ENCODE data around the gene ZSWIM6. TPM values are rescaled to one million over a fixed set of nuclear protein-coding genes. Genes with fewer than 3 reads are reported as not detected.

The ZSWIM6 gene
- polyA plus RNA-seq, 6 donors from 2014 or later, result 0.65 to 1.5 (median 1.4) TPM

GRCh38 chr5:61464512-61464911 is 132.5 kb downstream of the ZSWIM6 start:
- no peaks in the 10 kb centered on the region for H3K36me3 Mint-ChIP-seq
- peak overlapping the region in 1 of 8 donors; percentile 29 for H3K4me3 Mint-ChIP-seq
- ATAC-seq (ENCODE audit: low read depth in 2 of 2) (no peak), DNase-seq (no peak)
- peaks cover 17 to 45% (median 40%) of the 10 kb centered on the region in 3 donors for H3K4me1 Mint-ChIP-seq
- H3K27ac Mint-ChIP-seq, result peak overlapping the region in 1 of 6 donors; percentile 37
- no peaks in the 10 kb centered on the region for H3K9me3 Mint-ChIP-seq
- H3K27me3 Mint-ChIP-seq, result no peaks in the 10 kb centered on the region

- peak overlapping the region in 1 of 8 donors; percentile 51 for H3K4me3 Mint-ChIP-seq
- ATAC-seq (ENCODE audit: low read depth in 2 of 2) (no peak), DNase-seq (no peak)
- no peaks in the 10 kb centered on the region for H3K9me3 Mint-ChIP-seq
- no peaks in the 10 kb centered on the region for H3K27me3 Mint-ChIP-seq
- H3K27ac Mint-ChIP-seq, result peak overlapping the region in 1 of 6 donors; percentile 69
- peaks cover 0 to 3% of the 10 kb centered on the region in 2 donors for H3K36me3 Mint-ChIP-seq
- H3K4me1 Mint-ChIP-seq, result peaks cover 20 to 49% (median 39%) of the 10 kb centered on the region in 3 donors
These were observed 133.0 kb downstream of the ZSWIM6 start for GRCh38 chr5:61465066-61465465.

- Mint-ChIP-seq H3K9me3 (no peaks in the 10 kb centered on the region), H3K4me3 (no peak overlapping the region), H3K27ac (peak overlapping the region in 1 of 6 donors; percentile 69), H3K36me3 (peaks cover 0 to 4% of the 10 kb centered on the region in 2 donors), H3K4me1 (peaks cover 20 to 47% (median 37%) of the 10 kb centered on the region in 3 donors), H3K27me3 (no peaks in the 10 kb centered on the region)
- DNase-seq, result no peak
- ATAC-seq (ENCODE audit: low read depth in 2 of 2), result no peak
These were observed 133.4 kb downstream of the ZSWIM6 start for GRCh38 chr5:61465496-61465895.

- Mint-ChIP-seq H3K4me3 (no peak overlapping the region), H3K4me1 (peaks cover 21 to 46% (median 39%) of the 10 kb centered on the region in 3 donors), H3K27ac (no peak overlapping the region), H3K27me3 (no peaks in the 10 kb centered on the region), H3K9me3 (no peaks in the 10 kb centered on the region), H3K36me3 (peaks cover 0 to 4% of the 10 kb centered on the region in 2 donors)
- no peak for ATAC-seq (ENCODE audit: low read depth in 2 of 2)
- DNase-seq, result no peak
These were observed 134.0 kb downstream of the ZSWIM6 start for GRCh38 chr5:61466017-61466416.

- peaks cover 0 to 11% of the 10 kb centered on the region in 2 donors for H3K36me3 Mint-ChIP-seq
- peaks cover 0 to 2% (median 0%) of the 10 kb centered on the region in 7 donors for H3K9me3 Mint-ChIP-seq
- DNase-seq (no peak), ATAC-seq (ENCODE audit: low read depth in 2 of 2) (no peak)
- peak overlapping the region in 1 of 6 donors; percentile 70 for H3K27ac Mint-ChIP-seq
- H3K4me3 Mint-ChIP-seq, result no peak overlapping the region
- peaks cover 30 to 56% (median 40%) of the 10 kb centered on the region in 3 donors for H3K4me1 Mint-ChIP-seq
- no peaks in the 10 kb centered on the region for H3K27me3 Mint-ChIP-seq
These were observed 135.9 kb downstream of the ZSWIM6 start for GRCh38 chr5:61467766-61468482.

- Mint-ChIP-seq H3K27ac (no peak overlapping the region), H3K9me3 (peaks cover 0 to 2% (median 0%) of the 10 kb centered on the region in 7 donors), H3K36me3 (peaks cover 0 to 13% of the 10 kb centered on the region in 2 donors), H3K4me1 (peaks cover 30 to 53% (median 40%) of the 10 kb centered on the region in 3 donors), H3K4me3 (no peak overlapping the region), H3K27me3 (no peaks in the 10 kb centered on the region)
- DNase-seq (no peak), ATAC-seq (ENCODE audit: low read depth in 2 of 2) (no peak)
These were observed 136.4 kb downstream of the ZSWIM6 start for GRCh38 chr5:61468483-61468865.

- no peak overlapping the region for H3K4me3 Mint-ChIP-seq
- peaks cover 0 to 2% (median 0%) of the 10 kb centered on the region in 7 donors for H3K9me3 Mint-ChIP-seq
- peak overlapping the region in 1 of 6 donors; percentile 41 for H3K27ac Mint-ChIP-seq
- peaks cover 0 to 20% of the 10 kb centered on the region in 2 donors for H3K36me3 Mint-ChIP-seq
- no peak for ATAC-seq (ENCODE audit: low read depth in 2 of 2)
- DNase-seq, result no peak
- no peaks in the 10 kb centered on the region for H3K27me3 Mint-ChIP-seq
- H3K4me1 Mint-ChIP-seq, result peaks cover 21 to 33% (median 24%) of the 10 kb centered on the region in 3 donors
These were observed 139.3 kb downstream of the ZSWIM6 start for GRCh38 chr5:61471352-61471751.

- Mint-ChIP-seq H3K27ac (peak overlapping the region in 1 of 6 donors; percentile 31), H3K4me1 (peaks cover 21 to 39% (median 21%) of the 10 kb centered on the region in 3 donors), H3K4me3 (no peak overlapping the region), H3K9me3 (peaks cover 0 to 2% (median 0%) of the 10 kb centered on the region in 7 donors), H3K27me3 (no peaks in the 10 kb centered on the region), H3K36me3 (peaks cover 0 to 25% of the 10 kb centered on the region in 2 donors)
- no peak for ATAC-seq (ENCODE audit: low read depth in 2 of 2)
- no peak for DNase-seq
These were observed 140.3 kb downstream of the ZSWIM6 start for GRCh38 chr5:61472172-61472958.

GRCh38 chr5:61474746-61475145 is 142.7 kb downstream of the ZSWIM6 start:
- peaks cover 20 to 44% (median 22%) of the 10 kb centered on the region in 3 donors for H3K4me1 Mint-ChIP-seq
- DNase-seq, result no peak
- no peak overlapping the region for H3K27ac Mint-ChIP-seq

GRCh38 chr5:61477788-61478187 is 145.7 kb downstream of the ZSWIM6 start:
- H3K4me1 Mint-ChIP-seq, result peaks cover 8 to 24% (median 8%) of the 10 kb centered on the region in 3 donors
- no peak for ATAC-seq (ENCODE audit: low read depth in 2 of 2)
- no peaks in the 10 kb centered on the region for H3K9me3 Mint-ChIP-seq
- H3K27ac Mint-ChIP-seq, result no peak overlapping the region
- no peaks in the 10 kb centered on the region for H3K27me3 Mint-ChIP-seq
- no peak overlapping the region for H3K4me3 Mint-ChIP-seq
- DNase-seq, result no peak
- peaks cover 8 to 16% of the 10 kb centered on the region in 2 donors for H3K36me3 Mint-ChIP-seq

More at GRCh38 chr5:61474746-61475145, 142.7 kb downstream of the ZSWIM6 start:
- Mint-ChIP-seq H3K36me3 (peaks cover 8 to 25% of the 10 kb centered on the region in 2 donors), H3K27me3 (no peaks in the 10 kb centered on the region), H3K9me3 (peaks cover 0 to 2% (median 0%) of the 10 kb centered on the region in 7 donors), H3K4me3 (no peak overlapping the region)
- no peak for ATAC-seq (ENCODE audit: low read depth in 2 of 2)

- Mint-ChIP-seq H3K27ac (peak overlapping the region in 1 of 6 donors; percentile 75), H3K4me1 (peaks cover 8 to 33% (median 21%) of the 10 kb centered on the region in 3 donors), H3K4me3 (no peak overlapping the region), H3K36me3 (peaks cover 11 to 12% of the 10 kb centered on the region in 2 donors), H3K27me3 (no peaks in the 10 kb centered on the region), H3K9me3 (no peaks in the 10 kb centered on the region)
- DNase-seq (no peak), ATAC-seq (ENCODE audit: low read depth in 2 of 2) (no peak)
These were observed 148.0 kb downstream of the ZSWIM6 start for GRCh38 chr5:61479850-61480614.

GRCh38 chr5:61482980-61483379 is 150.9 kb downstream of the ZSWIM6 start:
- H3K9me3 Mint-ChIP-seq, result peaks cover 0 to 9% (median 0%) of the 10 kb centered on the region in 7 donors
- no peak overlapping the region for H3K4me3 Mint-ChIP-seq
- no peak overlapping the region for H3K27ac Mint-ChIP-seq
- H3K4me1 Mint-ChIP-seq, result peaks cover 12 to 42% (median 25%) of the 10 kb centered on the region in 3 donors
- DNase-seq (no peak), ATAC-seq (ENCODE audit: low read depth in 2 of 2) (no peak)
- H3K27me3 Mint-ChIP-seq, result no peaks in the 10 kb centered on the region
- peaks cover 17 to 18% of the 10 kb centered on the region in 2 donors for H3K36me3 Mint-ChIP-seq

GRCh38 chr5:61486476-61486875 is 154.4 kb downstream of the ZSWIM6 start:
- no peak overlapping the region for H3K27ac Mint-ChIP-seq
- no peak for DNase-seq
- ATAC-seq (ENCODE audit: low read depth in 2 of 2), result no peak
- peaks cover 13 to 43% (median 19%) of the 10 kb centered on the region in 3 donors for H3K4me1 Mint-ChIP-seq
- no peak overlapping the region for H3K4me3 Mint-ChIP-seq
- H3K27me3 Mint-ChIP-seq, result no peaks in the 10 kb centered on the region
- H3K36me3 Mint-ChIP-seq, result peaks cover 25 to 28% of the 10 kb centered on the region in 2 donors
- H3K9me3 Mint-ChIP-seq, result peaks cover 0 to 11% (median 0%) of the 10 kb centered on the region in 7 donors
